Stimulated activated CD4-positive, alpha-beta T cell treated with anti-CD3 and anti-CD28 coated beads, Interleukin-2, amount 100 ng/mL, for 24 hours (primary cell): ENCODE measurements around the gene KCNH2.
A peak's percentile ranks its signal among the peaks of the same experiment; 100 is the strongest.

Experiments used
- DNase-seq, 2 donors: peaks; one replicate each; pipeline ENCODE4 v3.0.0-alpha.2; 2020

Gene KCNH2

GRCh38 chr7:150974468-150975391, 3.4 kb downstream of the KCNH2 start:
- peak; percentile 77 to 82 for DNase-seq

GRCh38 chr7:150973571-150974451, 4.3 kb downstream of the KCNH2 start:
- no peak for DNase-seq

GRCh38 chr7:150972741-150973140, 5.4 kb downstream of the KCNH2 start:
- DNase-seq, result no peak

GRCh38 chr7:150972023-150972468, 6.1 kb downstream of the KCNH2 start:
- DNase-seq, result no peak

GRCh38 chr7:150971242-150972022, 6.7 kb downstream of the KCNH2 start:
- DNase-seq, result no peak

GRCh38 chr7:150970424-150970823, 7.7 kb downstream of the KCNH2 start:
- DNase-seq, result no peak

GRCh38 chr7:150969475-150969874, 8.6 kb downstream of the KCNH2 start:
- no peak for DNase-seq

- DNase-seq, result no peak
These were observed 9.3 kb downstream of the KCNH2 start for GRCh38 chr7:150968734-150969372.

GRCh38 chr7:150968056-150968733, 9.9 kb downstream of the KCNH2 start:
- DNase-seq, result no peak

GRCh38 chr7:150967349-150967748, 10.8 kb downstream of the KCNH2 start:
- DNase-seq, result no peak

GRCh38 chr7:150966002-150966401, 12.1 kb downstream of the KCNH2 start:
- no peak for DNase-seq

GRCh38 chr7:150965273-150965830, 12.8 kb downstream of the KCNH2 start:
- no peak for DNase-seq

- DNase-seq, result no peak
These were observed 13.5 kb downstream of the KCNH2 start for GRCh38 chr7:150964593-150965111.

- DNase-seq, result no peak
These were observed 14.2 kb downstream of the KCNH2 start for GRCh38 chr7:150963707-150964559.

- peak; percentile 62 to 66 for DNase-seq
These were observed 15.3 kb downstream of the KCNH2 start for GRCh38 chr7:150962553-150963399.

- DNase-seq, result no peak
These were observed 15.9 kb downstream of the KCNH2 start for GRCh38 chr7:150962290-150962552.

GRCh38 chr7:150961510-150962289, 16.4 kb downstream of the KCNH2 start:
- DNase-seq, result no peak
